HG02938 (cell line): ENCODE measurements around the gene GTF2H4.
"Not testable (repeated sequence)": the region's sequence is repeated elsewhere in the genome, so short reads cannot be mapped to it uniquely, and the experiment has no call there.

Experiments
- ATAC-seq: cut with Tn5 transposase; IDR thresholded peaks from one replicate; pipeline ENCODE4 v1.9.1; 2021; ENCODE audit warnings: mild to moderate bottlenecking, moderate library complexity; ENCODE audit not compliant: unreplicated experiment

Gene GTF2H4

DNA sequence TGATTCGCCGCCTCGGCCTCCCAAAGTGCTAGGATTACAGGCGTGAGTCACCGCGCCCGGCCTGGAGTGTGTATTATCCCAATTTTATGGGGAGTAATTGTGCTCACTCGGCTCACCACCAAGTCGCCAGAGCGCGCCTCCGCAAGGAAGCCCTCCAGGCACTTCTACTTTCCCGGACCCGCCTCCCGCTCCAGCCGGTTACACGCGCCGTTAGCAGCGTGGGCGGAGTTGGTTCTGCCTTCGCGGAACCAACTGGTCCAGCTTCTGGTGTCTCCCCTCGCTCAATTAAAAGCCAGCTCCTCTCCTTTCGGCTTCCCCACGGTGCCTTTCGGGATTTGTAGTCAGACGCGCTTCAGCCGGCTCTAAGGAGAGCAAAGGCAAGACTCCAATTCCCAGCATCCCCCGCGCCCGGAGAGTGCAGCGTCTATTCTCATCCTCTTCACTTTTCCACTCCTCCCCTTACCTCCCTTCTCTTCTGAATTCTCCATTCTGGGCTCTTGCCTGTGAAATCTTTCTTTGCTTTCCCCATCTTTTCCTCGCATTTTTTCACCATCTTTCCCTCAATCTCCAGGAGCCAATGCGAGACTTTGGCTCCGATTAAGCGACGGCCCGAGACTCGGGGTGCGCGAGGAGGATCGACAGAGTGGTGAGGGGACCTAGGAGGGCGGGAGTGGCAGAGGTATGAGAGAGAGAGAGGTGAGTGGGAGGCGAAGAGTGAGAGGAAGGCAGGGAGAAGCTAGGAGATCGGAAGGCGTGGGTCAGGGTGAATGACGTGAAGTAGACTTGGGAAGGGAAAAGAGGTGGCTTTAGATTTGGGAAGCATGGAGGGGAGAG is at the start of gene GTF2H4:
TSS of gene GTF2H4 (plus strand) at position 450 of the 834 bp plus-strand sequence.
- peak; percentile 91 for ATAC-seq

DNA sequence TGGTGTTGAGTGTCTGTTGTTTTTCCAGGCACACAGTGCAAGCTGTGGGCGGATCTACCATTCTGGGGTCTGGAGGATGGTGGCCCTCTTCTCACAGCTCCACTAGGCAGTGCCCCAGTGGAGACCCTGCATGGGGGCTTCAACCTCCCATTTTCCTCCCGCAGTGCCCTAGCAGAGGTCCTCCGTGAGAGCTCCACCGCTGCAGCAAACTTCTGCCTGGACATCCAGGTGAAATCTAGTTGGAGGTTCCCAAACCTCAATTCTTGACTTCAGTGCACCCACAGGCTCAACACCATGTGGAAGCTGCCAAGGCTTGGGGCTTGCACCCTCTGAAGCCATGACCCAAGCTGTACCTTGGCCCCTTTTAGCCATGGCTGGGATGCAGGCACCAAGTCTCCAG is 48.3 kb upstream of the GTF2H4 start:
- ATAC-seq: not testable (repeated sequence)

DNA sequence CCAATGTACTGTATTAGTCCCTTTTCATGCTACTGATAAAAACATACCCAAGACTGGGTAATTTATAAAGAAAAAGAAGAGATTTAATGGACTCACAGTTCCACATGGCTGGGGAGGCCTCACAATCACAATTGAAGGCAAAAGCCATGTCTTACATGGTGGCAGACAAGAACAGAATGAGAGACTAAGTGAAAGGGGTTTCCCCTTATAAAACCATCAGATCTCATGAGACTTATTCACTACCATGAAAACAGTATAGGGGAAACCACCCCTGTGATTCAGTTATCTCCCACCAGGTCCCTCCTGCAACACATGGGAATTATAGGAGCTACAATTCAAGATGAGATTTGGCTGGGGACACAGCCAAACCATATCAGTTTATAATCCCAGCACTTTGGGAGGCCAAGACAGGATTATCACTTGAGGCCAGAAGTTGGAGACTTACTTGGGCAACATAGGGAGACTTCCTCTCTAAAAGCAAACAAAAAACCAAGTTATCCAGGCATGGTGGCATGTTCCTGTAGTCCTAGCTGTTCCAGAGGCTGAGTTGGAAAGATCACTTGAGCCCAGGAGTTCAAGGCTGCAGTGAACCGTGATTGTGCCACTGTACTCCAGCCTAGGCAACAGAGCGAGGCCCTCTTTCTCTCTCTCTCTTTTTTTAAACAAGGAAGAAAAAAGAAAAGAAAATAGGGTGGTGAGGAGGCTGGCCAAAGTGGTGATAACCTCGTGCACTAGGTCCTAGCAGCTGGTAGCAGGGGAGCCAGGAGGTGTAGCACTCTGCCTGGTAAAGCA is 46.6 kb upstream of the GTF2H4 start:
- no peak for ATAC-seq

DNA sequence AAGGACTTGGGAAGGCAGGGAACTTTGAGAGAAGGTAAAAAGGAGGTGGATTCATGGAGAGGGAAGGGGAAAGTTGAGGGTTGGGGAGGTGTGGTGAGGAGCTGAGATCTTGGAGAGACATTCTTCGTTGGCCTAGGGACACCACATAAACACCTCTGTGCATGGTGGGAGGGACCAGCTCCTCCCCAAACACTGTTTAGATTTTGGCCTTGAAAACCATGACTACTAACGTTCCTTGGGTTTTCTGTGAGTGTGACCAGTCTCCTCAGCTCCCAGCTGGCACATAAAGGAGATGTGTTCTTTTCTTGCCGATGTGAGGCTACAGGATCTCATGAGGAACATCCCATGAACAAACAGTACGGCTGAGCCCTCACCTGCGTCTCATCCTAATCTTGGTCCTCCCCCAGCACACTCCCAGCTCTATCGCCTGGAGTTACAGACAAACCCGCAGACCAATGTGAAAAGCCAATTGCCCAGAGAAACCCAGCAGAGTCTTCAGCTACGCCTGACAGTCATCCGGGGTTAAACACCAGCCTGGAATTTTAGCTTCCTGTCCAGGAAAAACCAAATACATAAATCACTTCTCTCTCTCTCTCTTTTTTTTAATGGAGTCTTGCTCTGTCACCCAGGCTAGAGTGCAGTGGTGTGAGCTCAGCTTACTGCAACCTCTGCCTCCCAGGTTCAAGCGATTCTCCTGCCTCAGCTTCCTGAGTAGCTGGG is 45.7 kb upstream of the GTF2H4 start:
- ATAC-seq: no peak

DNA sequence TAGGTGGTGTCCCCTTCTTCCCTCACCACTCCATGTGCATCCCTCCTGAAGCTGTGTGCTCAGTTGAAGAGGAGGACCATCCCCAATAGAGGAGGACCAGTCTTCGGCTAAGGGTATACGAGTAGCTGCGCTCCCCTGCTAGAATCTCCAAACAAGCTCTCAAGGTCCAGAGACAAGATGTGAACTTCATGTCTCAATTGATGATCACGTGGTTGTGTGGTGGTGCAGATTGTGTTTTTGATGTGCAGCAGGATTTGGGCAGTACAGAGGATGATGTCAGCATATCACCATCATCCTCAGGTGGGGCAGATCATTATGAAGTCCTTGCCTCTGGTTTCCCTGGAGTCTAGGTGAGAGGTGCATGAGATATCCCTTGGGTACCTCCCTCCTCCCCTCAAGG is 43.7 kb upstream of the GTF2H4 start:
- no peak for ATAC-seq

DNA sequence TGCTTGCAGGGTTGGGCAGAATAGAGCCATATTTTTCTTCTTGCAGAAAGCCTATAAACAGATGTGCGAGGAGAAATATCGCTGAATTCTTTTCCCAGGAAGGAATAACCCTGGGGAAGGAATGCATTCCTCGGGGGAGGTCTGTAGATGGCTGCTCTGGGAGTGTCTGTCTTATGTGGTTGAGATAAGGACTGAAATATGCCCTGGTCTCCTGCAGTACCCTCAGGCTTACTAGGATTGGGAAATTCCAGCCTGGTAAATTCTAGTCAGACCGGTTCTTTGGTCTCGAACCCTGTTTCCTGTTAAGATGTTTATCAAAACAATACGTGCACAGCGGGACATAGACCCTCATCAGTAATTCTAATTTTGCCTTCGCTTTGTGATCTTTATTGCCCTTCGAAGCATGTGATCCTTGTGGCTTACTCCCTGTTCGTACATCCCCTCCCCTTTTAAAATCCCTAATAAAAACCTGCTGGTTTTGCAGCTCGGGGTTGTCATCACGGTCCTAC is 38.7 kb upstream of the GTF2H4 start:
- ATAC-seq: not testable (repeated sequence)

DNA sequence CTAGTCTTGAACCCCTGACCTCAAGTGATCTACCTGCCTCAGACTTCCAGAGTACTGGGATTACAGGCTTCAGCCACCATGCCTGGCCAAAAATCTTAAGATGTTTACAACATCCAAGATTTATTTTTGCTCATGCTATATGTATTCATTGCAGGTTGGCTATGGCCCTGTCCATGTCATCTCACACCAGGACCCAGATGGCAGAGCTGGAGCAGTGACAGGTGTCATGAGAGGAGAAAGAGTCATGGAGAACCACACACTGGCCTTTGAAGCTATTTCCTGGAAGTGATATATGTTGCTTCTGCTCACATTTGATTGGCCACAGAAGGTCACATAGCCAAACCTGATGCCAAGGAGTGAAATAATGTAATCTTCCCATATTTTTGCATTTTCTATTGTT is 37.5 kb upstream of the GTF2H4 start:
- ATAC-seq: no peak

DNA sequence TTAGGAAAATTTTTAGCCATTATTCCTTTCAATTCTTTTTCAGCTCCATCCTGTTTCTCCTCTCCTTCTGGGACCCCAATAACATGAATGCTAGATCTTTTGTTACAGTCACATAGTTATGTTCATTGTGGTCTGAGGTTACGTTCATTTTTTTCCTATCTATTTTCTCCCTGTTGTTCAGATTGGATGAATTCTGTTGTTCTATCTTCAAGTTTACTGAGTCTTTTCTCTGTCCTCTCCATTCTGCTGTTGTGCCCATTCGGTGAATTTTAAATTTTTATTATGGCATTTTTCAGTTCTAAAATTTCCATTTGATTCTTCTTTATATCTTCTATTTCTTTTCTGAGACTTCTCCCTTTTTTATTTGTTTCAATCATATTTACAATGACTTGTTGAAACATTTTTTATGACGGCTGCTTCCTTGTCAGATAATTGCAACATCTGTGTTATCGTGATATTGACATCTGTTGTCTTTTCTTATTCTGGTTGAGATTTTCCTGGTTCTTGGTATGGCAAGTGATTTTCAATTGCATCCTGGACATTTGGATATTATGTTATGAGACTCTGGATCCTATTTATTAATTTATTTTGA is 36.3 kb upstream of the GTF2H4 start:
- ATAC-seq: no peak

DNA sequence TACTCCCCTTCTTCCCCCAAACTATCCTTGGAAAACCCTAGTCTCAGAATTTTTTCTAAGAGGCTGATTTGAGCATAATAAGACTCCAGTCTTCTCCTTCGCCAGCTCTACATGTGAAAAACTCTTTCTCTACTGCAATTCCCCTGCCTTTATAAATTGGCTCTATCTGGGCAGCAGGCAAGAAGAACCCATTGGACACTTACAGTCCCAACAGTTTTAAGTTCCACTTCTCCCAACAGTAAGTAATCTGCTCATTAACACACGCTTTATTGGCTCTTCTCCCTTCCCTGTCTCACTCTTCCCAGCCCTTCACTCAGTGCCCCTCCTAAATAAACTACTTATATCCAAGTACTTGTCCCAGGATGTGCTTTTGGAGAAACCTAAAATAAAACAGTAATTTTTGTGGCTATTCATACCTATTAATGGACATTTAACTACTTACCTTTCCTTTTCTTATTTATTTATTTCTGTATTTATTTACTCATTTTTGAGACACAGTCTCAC is 34.8 kb upstream of the GTF2H4 start:
- no peak for ATAC-seq

DNA sequence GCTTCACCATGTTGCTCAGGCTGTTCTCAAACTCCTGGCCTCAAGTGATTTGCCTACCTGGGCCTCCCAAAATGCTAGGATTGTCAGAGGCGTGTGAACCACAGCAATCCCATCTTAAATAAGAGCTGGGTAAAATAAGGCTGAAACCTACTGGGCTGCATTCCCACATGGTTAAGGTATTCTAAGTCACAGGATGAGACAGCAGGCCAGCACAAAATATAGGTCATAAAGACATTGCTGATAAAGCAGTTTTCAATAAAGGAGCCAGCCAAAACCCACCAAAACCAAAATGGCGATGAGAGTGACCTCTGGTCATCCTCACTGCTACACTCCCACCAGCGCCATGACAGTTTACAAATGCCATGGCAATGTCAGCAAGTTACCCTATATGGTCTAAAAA is 34.2 kb upstream of the GTF2H4 start:
- ATAC-seq: not testable (repeated sequence)

DNA sequence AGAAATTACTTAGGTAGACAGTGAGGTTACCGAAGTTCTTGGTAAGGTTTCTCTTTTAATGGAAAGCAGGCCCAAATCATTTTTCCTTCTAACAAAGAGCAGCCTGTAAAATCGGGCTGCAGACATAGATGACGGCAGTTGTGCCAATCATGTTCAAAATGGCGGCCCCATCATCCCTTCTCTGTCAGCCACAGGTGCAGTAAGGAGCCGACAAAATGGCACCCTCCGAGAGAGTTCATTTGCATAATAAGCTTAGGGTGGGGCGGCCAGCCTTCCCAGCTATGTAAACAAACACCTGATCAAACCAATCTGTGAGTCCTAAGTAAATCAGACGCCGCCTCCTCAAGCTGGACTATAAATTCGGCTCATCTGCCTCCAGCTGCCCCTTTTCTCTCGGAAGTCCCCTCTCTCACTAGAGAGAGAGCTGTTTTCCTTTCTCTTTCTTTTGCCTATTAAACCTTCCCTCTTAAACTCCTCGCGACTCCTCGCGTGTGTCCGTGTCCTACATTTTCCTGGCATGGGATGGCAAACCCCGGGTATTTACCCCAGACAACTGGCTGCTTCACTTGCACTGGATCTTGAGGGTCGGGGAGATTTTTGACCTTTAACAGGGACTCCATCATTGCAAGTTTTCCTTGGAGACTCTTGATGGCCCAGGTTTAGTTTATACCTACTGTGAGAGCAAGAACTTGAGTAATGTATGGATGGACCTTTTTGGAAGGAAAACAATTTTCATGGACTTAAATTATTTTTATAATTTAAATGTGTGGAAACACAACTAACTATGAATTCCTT is 32.6 kb upstream of the GTF2H4 start:
- no peak for ATAC-seq

DNA sequence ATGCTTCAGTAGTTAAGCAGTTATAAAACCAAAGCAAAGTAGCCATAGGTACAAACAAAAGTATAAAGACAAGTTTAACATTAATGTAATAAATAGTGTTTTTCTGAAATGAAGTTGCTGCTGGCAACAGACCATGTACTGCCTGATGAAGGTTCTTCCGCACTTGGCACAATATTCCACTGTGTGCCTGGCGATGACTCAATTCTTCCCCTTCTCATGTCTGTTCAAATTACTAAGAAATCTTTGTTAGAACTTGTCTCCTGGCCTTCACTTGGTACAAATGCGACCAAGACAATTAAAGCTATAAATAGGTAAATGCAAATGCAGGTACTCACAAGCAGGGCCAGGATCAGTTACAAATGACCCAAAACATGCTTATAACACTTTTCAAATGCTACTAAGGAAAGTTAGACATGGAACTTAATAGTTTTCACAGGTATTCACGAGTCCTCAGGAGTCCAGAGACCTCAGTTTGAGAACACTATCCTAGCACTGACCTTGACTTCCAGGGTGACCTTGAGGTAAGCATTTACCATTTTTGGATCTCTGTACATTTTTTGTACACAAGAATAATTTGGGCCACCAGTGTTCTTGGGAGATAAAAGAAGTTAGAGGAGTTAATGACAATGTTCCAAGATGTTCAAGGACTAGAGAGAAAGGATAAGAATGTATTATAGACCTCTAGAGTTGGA is 31.8 kb upstream of the GTF2H4 start:
- no peak for ATAC-seq

DNA sequence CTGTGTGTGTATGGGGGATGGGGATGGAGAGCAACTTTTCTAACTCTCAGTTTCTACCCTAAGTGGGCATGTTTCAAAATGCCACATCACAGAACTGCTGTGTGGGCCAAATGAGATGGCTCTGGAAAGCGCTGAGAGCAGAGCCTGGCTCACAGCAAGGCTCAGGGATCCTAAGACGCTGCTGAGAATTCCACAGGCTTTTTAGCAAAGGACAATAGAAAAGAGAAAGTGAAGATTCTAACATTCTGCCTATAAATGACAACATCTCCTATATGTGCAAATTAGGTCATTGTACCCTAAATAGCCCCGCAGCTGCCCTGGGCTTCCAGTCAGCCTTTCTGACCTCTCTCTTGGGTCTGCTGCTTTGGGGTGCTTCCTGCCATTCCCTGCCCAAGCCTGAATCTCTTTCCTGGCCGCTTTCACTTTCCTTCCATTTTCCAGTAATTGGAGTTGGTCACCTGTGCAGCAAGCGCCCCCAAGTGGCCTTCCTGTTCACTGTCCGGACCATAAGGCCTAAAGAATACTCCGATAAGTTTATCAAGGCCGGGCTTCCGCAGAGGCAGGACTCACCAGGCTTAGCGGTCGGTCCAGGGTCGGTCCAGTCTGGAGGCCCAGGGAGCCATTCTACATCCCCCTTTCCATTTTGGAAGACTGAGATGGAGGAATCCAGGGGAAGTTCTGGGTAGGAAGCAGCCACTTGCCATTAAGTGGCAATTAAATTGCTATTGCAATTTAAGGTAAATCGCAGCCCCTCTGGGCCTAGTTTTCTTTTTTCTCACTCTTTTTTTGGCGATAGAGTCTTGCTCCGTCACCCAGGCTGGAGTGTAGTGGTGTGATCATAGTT is 30.4 kb upstream of the GTF2H4 start:
- ATAC-seq: peak; percentile 42

DNA sequence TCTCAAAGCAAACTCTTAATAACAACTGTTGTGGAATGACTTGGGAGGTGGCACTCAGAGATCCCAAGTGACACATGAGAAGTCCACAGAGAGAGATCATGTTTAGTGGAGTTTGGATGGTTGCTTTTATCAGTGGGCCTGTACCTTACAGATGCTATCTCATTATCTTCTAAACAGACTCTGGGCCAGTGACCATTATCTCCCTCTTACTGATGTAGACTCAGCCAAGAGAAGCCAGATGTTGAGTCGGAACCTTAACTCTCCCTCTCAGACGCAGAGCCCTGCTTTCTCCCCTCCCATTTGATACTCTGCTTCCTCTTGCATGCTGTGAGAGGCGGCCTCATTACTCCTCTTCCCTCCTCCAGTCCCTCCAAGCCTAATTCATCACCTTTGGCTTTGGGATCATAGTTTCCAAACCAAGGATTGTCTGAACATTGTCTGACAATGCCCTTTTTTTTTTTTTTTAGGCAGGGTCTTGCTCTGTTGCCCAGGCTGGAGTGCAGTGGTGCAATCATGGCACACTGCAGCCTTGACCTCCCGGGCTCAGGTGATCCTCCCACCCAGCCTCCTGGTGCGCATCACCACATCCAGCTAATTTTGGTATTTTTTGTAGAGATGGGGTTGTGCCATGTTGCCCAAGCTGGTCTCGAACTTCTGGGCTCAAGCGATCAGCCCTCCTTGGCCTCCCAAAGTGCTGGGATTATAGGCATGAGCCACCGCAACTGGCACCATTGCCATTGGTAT is 28.2 kb upstream of the GTF2H4 start:
- no peak for ATAC-seq

DNA sequence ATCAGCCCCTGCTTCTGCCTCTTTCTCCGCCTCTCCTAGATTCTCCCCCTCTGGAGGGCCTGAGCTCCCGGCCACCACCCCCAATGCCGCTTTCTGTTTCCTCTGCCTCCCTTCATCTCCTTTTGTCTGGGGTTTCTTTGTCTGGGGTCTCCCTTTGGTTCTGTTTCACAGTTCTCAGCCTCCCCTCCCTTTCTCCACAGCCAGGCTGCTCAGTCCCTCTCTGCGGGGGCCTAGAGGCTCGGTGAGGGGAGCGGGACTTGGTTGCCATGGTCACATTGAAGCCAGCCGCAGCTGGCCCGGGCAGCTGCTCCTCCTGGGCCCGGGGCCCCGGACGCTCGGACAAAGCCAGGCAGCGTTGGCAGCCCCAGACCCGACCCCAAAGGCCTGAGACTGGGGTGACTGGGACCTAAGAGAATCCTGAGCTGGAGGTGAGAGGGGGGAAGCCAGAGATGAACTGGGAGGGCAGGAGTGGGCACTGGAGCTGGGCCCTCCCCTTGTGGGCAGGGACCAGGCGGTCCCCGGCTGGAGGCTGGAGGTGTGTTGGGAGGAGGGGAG is 27.2 kb upstream of the GTF2H4 start:
- ATAC-seq: no peak

DNA sequence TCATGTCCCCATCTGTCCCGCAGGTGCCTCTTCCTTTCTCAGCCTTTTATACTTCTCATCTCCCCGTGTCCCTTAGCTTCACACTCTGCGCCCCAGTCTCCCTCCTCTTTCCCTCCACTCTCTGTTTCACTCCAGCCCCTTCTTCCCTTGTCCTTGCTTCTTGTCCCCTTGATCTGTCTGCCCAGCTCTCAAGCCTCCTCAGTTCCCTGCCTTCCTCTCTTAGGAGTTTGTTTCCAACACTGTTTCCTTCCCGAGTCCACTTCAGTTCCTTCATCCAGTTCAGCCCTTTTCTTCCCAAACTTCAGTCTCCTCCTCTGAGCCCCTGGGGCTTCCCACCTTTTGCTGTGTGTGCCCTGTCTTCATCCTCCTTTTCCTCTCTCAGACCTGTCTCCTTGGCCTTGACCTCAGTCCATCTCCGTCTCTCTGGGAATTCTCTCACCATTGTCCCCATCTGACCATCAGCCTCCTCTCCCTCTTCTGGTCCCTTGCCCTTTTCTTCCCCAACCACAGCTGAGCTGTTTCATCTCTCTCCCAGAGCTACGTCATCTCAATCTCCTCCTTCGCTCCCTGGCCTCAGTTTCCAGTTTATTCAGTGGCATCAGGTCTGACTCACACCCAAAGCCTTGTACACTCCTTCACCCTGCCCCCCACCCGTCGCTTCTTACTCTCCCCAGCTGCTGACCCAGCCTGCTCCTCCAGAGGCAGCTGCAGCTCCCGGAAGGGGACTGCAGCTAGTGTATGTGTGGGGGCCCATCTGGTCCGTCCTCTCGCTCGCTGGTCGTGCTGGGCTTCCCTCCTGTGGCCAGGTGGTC is 26.4 kb upstream of the GTF2H4 start:
- no peak for ATAC-seq
